AG04449 (cell line): ENCODE measurements around the gene LRBA.

Experiments used
- CTCF ChIA-PET: fragments of 350-600 bp; formaldehyde crosslinking; extraction: SDS; loops from one replicate; lab custom pipeline; 2021; ENCODE audit warnings: antibody characterized with exemption; lab: Yijun Ruan, JAX
- POLR2A ChIA-PET: fragments of 400-600, 350-600 bp; formaldehyde crosslinking; extraction: SDS; loops from one replicate; lab custom pipeline; 2020; ENCODE audit warnings: antibody characterized with exemption, inconsistent platforms; lab: Yijun Ruan, JAX
- DNase-seq: peaks from one replicate; pipeline ENCODE4 v3.0.0-alpha.2; 2010; ENCODE audit warnings: low read depth, low spot score
- H3K4me3 ChIP-seq: 2 replicates; pipeline ENCODE4 v1.5.1; 2011; ENCODE audit warnings: low read depth, mild to moderate bottlenecking, control low read depth, low read length
- CTCF ChIP-seq: IDR thresholded peaks from one replicate; pipeline ENCODE4 v1.5.1; 2011; ENCODE audit warnings: mild to moderate bottlenecking, moderate library complexity, low read length, control low read depth, inconsistent platforms; ENCODE audit not compliant: insufficient read depth; ENCODE audit errors: missing control alignments

LRBA gene

GRCh38 chr4:150950657-150951288, 64.3 kb downstream of the LRBA start:
- CTCF ChIA-PET = no interaction called here
- no peak for DNase-seq
- no peak for TF ChIP-seq CTCF
- POLR2A ChIA-PET = no interaction called here
- no peak overlapping the region for H3K4me3 ChIP-seq

- H3K4me3 ChIP-seq = no peak overlapping the region
- POLR2A ChIA-PET = no interaction called here
- no peak for DNase-seq
- CTCF ChIA-PET = no interaction called here
- no peak for TF ChIP-seq CTCF
Measured at GRCh38 chr4:150949943-150950342, 65.1 kb downstream of the LRBA start.

GRCh38 chr4:150949342-150949741, 65.7 kb downstream of the LRBA start:
- TF ChIP-seq CTCF = no peak
- no peak for DNase-seq
- POLR2A ChIA-PET = no interaction called here
- CTCF ChIA-PET = interaction anchor here (0.6 kb wide), 1 partner anchor 9 kb away, joined by 3 read pairs; no protein-coding TSS in a partner anchor
- H3K4me3 ChIP-seq = no peak overlapping the region

GRCh38 chr4:150948710-150949109, 66.4 kb downstream of the LRBA start:
- CTCF ChIA-PET = no interaction called here

GRCh38 chr4:150948074-150948473, 67.0 kb downstream of the LRBA start:
- CTCF ChIA-PET = no interaction called here
- POLR2A ChIA-PET = no interaction called here
- no peak for TF ChIP-seq CTCF

More at GRCh38 chr4:150948710-150949109, 66.4 kb downstream of the LRBA start:
- H3K4me3 ChIP-seq = no peak overlapping the region
- POLR2A ChIA-PET = no interaction called here
- TF ChIP-seq CTCF = no peak
- no peak for DNase-seq

GRCh38 chr4:150944660-150945059, 70.4 kb downstream of the LRBA start:
- ChIA-PET CTCF (no interaction called here), POLR2A (no interaction called here)
- TF ChIP-seq CTCF = no peak
- no peak overlapping the region for H3K4me3 ChIP-seq
- DNase-seq = no peak

More at GRCh38 chr4:150948074-150948473, 67.0 kb downstream of the LRBA start:
- H3K4me3 ChIP-seq = no peak overlapping the region
- no peak for DNase-seq
